SK-N-SH (cell line): ENCODE measurements around the gene AGK. TPM values are rescaled to one million over a fixed set of nuclear protein-coding genes. Genes with fewer than 3 reads are reported as not detected.

ENCODE experiments used
- CTCF ChIA-PET: fragments of 300-600, 350-600 bp; formaldehyde crosslinking; extraction: SDS; loops from one replicate; lab custom pipeline; 2021; lab: Yijun Ruan, JAX
- POLR2A ChIA-PET: fragments of 350-600 bp; sonication (Branson Sonifier 250); formaldehyde crosslinking; extraction: SDS; loops from one replicate; lab custom pipeline; 2020; ENCODE audit warnings: antibody characterized with exemption, inconsistent platforms; lab: Yijun Ruan, JAX
- DNase-seq: peaks from one replicate; pipeline ENCODE4 v3.0.0; 2012
- H2AFZ ChIP-seq: fragments of 200-600 bp; sonication (generic); 2 replicates; pipeline ENCODE4 v1.8.1; 2016; ENCODE audit warnings: antibody characterized with exemption, mild to moderate bottlenecking, low read depth
- H3F3A ChIP-seq: fragments of 200-600 bp; sonication (generic); replicated peaks from 2 replicates; pipeline ENCODE3; 2016; ENCODE audit warnings: antibody characterized with exemption, mild to moderate bottlenecking; ENCODE audit not compliant: insufficient read depth
- H3K27ac ChIP-seq, 2 experiments: fragments of 200-500 bp in 1 of 2; fragments of 200-600 bp in 1 of 2; sonication (Bioruptor generic) in 1 of 2; sonication (generic), shearing (Covaris generic) in 1 of 2; 2 replicates each; pipeline versions ENCODE4 v1.5.1 to v1.6.1; 2014 to 2016; ENCODE audit warnings: low read depth in 2 of 2, inconsistent platforms in 1 of 2, low read length in 1 of 2, mild to moderate bottlenecking in 1 of 2, mixed read lengths in 1 of 2
- H3K27me3 ChIP-seq: fragments of 200-600 bp; sonication (generic), shearing (Covaris generic); 2 replicates; pipeline ENCODE4 v1.6.1; 2016; ENCODE audit warnings: mixed run types; ENCODE audit not compliant: insufficient read depth
- H3K36me3 ChIP-seq, 2 experiments: fragments of 200-500 bp in 1 of 2; fragments of 200-600 bp in 1 of 2; sonication (Bioruptor generic) in 1 of 2; sonication (generic) in 1 of 2; replicated peaks in 1 of 2; 2 replicates each; pipeline versions ENCODE3 to v1.5.1; 2014 to 2016; ENCODE audit warnings: low read length in 1 of 2, mild to moderate bottlenecking in 1 of 2; ENCODE audit not compliant: insufficient read depth in 2 of 2, control insufficient read depth in 1 of 2
- H3K4me1 ChIP-seq, 2 experiments: fragments of 200-500 bp in 1 of 2; fragments of 200-600 bp in 1 of 2; sonication (Bioruptor generic) in 1 of 2; sonication (generic), shearing (Covaris generic) in 1 of 2; 2 replicates each; pipeline versions ENCODE4 v1.5.1 to v1.6.1; 2014 to 2016; ENCODE audit warnings: low read depth in 1 of 2, low read length in 1 of 2, mixed run types in 1 of 2; ENCODE audit not compliant: insufficient read depth in 2 of 2, control insufficient read depth in 1 of 2
- H3K4me2 ChIP-seq: fragments of 200-600 bp; sonication (generic), shearing (Covaris generic); 2 replicates; pipeline ENCODE4 v1.6.1; 2017; ENCODE audit warnings: mixed run types
- H3K4me3 ChIP-seq, 2 experiments: fragments of 200-500 bp in 1 of 2; fragments of 200-600 bp in 1 of 2; sonication (Bioruptor generic) in 1 of 2; sonication (generic), shearing (Covaris generic) in 1 of 2; 2 replicates each; pipeline versions ENCODE4 v1.5.1 to v1.8.1; 2014 to 2016; ENCODE audit warnings: low read depth in 2 of 2, inconsistent platforms in 1 of 2, low read length in 1 of 2, mild to moderate bottlenecking in 1 of 2, mixed read lengths in 1 of 2, moderate library complexity in 1 of 2
- H3K79me2 ChIP-seq: fragments of 200-600 bp; sonication (generic); 2 replicates; pipeline ENCODE4 v1.8.1; 2017; ENCODE audit warnings: mild to moderate bottlenecking; ENCODE audit not compliant: insufficient read depth
- H3K9ac ChIP-seq: fragments of 200-600 bp; sonication (generic); 2 replicates; pipeline ENCODE4 v1.6.1; 2017; ENCODE audit warnings: mixed run types
- H3K9me2 ChIP-seq: fragments of 200-600 bp; sonication (generic); 2 replicates; pipeline ENCODE4 v1.6.1; 2017; ENCODE audit warnings: mixed run types
- H3K9me3 ChIP-seq: fragments of 200-600 bp; sonication (generic); 2 replicates; pipeline ENCODE4 v1.6.1; 2017; ENCODE audit warnings: mixed run types, mild to moderate bottlenecking, moderate library complexity
- H4K20me1 ChIP-seq: fragments of 200-600 bp; sonication (generic); 2 replicates; pipeline ENCODE4 v1.6.1; 2017; ENCODE audit warnings: mild to moderate bottlenecking, mixed run types; ENCODE audit not compliant: insufficient read depth
- CHD2 ChIP-seq: fragments of 150-350 bp; IDR thresholded peaks from 2 replicates; pipeline ENCODE4 v1.6.1; 2018; ENCODE audit warnings: low read length; ENCODE audit not compliant: partially characterized antibody
- ELF1 ChIP-seq: IDR thresholded peaks from 2 replicates; pipeline ENCODE4 v1.4.0; 2012
- EP300 ChIP-seq, 2 experiments: IDR thresholded peaks; 2 replicates each; pipeline versions ENCODE4 v1.4.0 to v1.6.1; 2012; ENCODE audit warnings: borderline replicate concordance in 1 of 2, low read depth in 1 of 2, low read length in 1 of 2
- EZH2phosphoT487 ChIP-seq: fragments of 200-600 bp; sonication (generic); IDR thresholded peaks from 2 replicates; pipeline ENCODE4 v1.6.1; 2017; ENCODE audit warnings: low read depth, mixed run types, mild to moderate bottlenecking, antibody characterized with exemption, moderate library complexity, borderline replicate concordance
- FOXJ3 ChIP-seq: sonication (generic); formaldehyde crosslinking; IDR thresholded peaks from 2 replicates; pipeline ENCODE4 v1.5.1; 2020; ENCODE audit warnings: mild to moderate bottlenecking, missing genetic modification reagents
- GATA2 ChIP-seq: sonication (generic); formaldehyde crosslinking; IDR thresholded peaks from 2 replicates; pipeline ENCODE4 v1.5.0; 2020; ENCODE audit warnings: mild to moderate bottlenecking, missing genetic modification reagents
- JUND ChIP-seq: IDR thresholded peaks from 2 replicates; pipeline ENCODE4 v1.4.0; 2012
- MEF2A ChIP-seq: IDR thresholded peaks from 2 replicates; pipeline ENCODE4 v1.4.0; 2012; ENCODE audit warnings: low read depth, borderline replicate concordance
- MXI1 ChIP-seq: IDR thresholded peaks from 2 replicates; pipeline ENCODE4 v1.6.1; 2012; ENCODE audit warnings: mild to moderate bottlenecking, low read depth, low read length, improper control_type of control experiment
- NFIC ChIP-seq: IDR thresholded peaks from 2 replicates; pipeline ENCODE4 v1.4.0; 2012; ENCODE audit warnings: borderline replicate concordance
- POLR2AphosphoS5 ChIP-seq: IDR thresholded peaks from 2 replicates; pipeline ENCODE4 v1.6.1; 2012; ENCODE audit warnings: low read depth, low read length
- RAD21 ChIP-seq: IDR thresholded peaks from 2 replicates; pipeline ENCODE4 v1.6.1; 2012; ENCODE audit warnings: mild to moderate bottlenecking, low read length
- RFX5 ChIP-seq: IDR thresholded peaks from 2 replicates; pipeline ENCODE4 v1.6.1; 2012; ENCODE audit warnings: mild to moderate bottlenecking, improper control_type of control experiment, low read length
- RXRA ChIP-seq: IDR thresholded peaks from 2 replicates; pipeline ENCODE4 v1.4.0; 2012; ENCODE audit warnings: low read depth, mild to moderate bottlenecking, borderline replicate concordance
- SIN3A ChIP-seq: IDR thresholded peaks from 2 replicates; pipeline ENCODE4 v1.6.1; 2012; ENCODE audit warnings: low read depth, mild to moderate bottlenecking, low read length, moderate library complexity, borderline replicate concordance
- SMC3 ChIP-seq: IDR thresholded peaks from 2 replicates; pipeline ENCODE4 v1.6.1; 2012; ENCODE audit warnings: low read depth, low read length, improper control_type of control experiment
- TEAD4 ChIP-seq: IDR thresholded peaks from 2 replicates; pipeline ENCODE4 v1.4.0; 2012; ENCODE audit warnings: mild to moderate bottlenecking, borderline replicate concordance; ENCODE audit not compliant: insufficient read depth
- WGBS: methylation state at CpG from one replicate; pipeline ENCODE4 v1.1.6; 2017; ENCODE audit warnings: low lambda C conversion rate; 5-methylcytosine and 5-hydroxymethylcytosine counted together
- polyA plus RNA-seq, 3 experiments: library from polyadenylated mRNA; depleted of rRNA; stranded (reverse); fragments of >200 nt; gene quantifications; 2 replicates each; pipeline ENCODE4 v1.2.3, GENCODE V29; 2012
- TF ChIP-seq, protein P1 (sequence below): fragments of 200-600 bp; sonication (generic); IDR thresholded peaks from 2 replicates; pipeline ENCODE4 v1.6.1; 2017; ENCODE audit warnings: antibody characterized with exemption, mild to moderate bottlenecking, moderate library complexity
- TF ChIP-seq, protein P2 (sequence below): fragments of 150-350 bp; IDR thresholded peaks from 2 replicates; pipeline ENCODE4 v1.6.1; 2016; ENCODE audit warnings: mild to moderate bottlenecking, low read depth, low read length
- TF ChIP-seq, protein P3 (sequence below): IDR thresholded peaks from 2 replicates; pipeline ENCODE4 v1.4.0; 2012; ENCODE audit warnings: low read depth
- TF ChIP-seq, protein P4 (sequence below): IDR thresholded peaks from 2 replicates; pipeline ENCODE4 v1.4.0; 2012; ENCODE audit warnings: low read depth, borderline replicate concordance

Gene AGK
- polyA plus RNA-seq, 1 of the 3 experiments (the other 2 are of a cell fraction) = 45.7 TPM

DNA sequence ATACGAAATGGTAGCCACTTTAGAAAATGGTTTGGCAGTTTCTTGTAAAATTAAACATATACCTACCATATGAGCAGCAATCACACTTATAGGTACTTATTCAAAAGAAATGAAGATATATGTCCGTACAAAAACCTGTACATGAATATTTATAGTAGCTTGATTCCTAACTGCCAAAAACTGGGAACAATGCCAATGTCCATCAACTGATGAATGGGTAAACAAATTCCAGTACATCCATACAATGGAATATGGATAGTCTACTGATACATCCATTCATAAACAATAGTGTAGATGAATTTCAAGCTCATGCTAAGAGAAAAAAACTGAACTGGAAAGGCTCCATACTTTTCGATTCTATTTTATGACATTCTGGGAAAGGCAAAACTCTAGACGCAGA is 68.5 kb downstream of the AGK start:
- ChIA-PET POLR2A (no interaction called here), CTCF (interaction anchor here (0.9 to 2.1 kb wide), 10 partner anchors 9 to 166 kb away, joined by 3 to 7 read pairs (median 4); no protein-coding TSS in a partner anchor)
- TF ChIP-seq, protein P1, sequence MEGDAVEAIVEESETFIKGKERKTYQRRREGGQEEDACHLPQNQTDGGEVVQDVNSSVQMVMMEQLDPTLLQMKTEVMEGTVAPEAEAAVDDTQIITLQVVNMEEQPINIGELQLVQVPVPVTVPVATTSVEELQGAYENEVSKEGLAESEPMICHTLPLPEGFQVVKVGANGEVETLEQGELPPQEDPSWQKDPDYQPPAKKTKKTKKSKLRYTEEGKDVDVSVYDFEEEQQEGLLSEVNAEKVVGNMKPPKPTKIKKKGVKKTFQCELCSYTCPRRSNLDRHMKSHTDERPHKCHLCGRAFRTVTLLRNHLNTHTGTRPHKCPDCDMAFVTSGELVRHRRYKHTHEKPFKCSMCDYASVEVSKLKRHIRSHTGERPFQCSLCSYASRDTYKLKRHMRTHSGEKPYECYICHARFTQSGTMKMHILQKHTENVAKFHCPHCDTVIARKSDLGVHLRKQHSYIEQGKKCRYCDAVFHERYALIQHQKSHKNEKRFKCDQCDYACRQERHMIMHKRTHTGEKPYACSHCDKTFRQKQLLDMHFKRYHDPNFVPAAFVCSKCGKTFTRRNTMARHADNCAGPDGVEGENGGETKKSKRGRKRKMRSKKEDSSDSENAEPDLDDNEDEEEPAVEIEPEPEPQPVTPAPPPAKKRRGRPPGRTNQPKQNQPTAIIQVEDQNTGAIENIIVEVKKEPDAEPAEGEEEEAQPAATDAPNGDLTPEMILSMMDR = no peak
- TF ChIP-seq TEAD4 = no peak
- TF ChIP-seq GATA2 (CRISPR knock-in tag) = no peak
- no peak for TF ChIP-seq SIN3A
- TF ChIP-seq RAD21 = no peak
- TF ChIP-seq JUND = no peak
- TF ChIP-seq, protein P2, sequence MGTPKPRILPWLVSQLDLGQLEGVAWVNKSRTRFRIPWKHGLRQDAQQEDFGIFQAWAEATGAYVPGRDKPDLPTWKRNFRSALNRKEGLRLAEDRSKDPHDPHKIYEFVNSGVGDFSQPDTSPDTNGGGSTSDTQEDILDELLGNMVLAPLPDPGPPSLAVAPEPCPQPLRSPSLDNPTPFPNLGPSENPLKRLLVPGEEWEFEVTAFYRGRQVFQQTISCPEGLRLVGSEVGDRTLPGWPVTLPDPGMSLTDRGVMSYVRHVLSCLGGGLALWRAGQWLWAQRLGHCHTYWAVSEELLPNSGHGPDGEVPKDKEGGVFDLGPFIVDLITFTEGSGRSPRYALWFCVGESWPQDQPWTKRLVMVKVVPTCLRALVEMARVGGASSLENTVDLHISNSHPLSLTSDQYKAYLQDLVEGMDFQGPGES = no peak
- TF ChIP-seq FOXJ3 (CRISPR knock-in tag) = no peak
- TF ChIP-seq NFIC = no peak
- TF ChIP-seq RXRA = no peak
- TF ChIP-seq CHD2 = no peak
- TF ChIP-seq, protein P3, sequence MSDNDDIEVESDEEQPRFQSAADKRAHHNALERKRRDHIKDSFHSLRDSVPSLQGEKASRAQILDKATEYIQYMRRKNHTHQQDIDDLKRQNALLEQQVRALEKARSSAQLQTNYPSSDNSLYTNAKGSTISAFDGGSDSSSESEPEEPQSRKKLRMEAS = no peak
- TF ChIP-seq MEF2A = no peak
- TF ChIP-seq POLR2AphosphoS5 = no peak
- TF ChIP-seq MXI1 = no peak
- TF ChIP-seq RFX5 = no peak
- TF ChIP-seq EZH2phosphoT487 = no peak
- 93% methylated on average over 4 of the region's 4 CpGs for WGBS
- 0 out of 4 replicates have a peak, but pooled peaks cover 0 to 2% of the 10 kb centered on the region in 2 experiments for H3K4me1 ChIP-seq
- H3K9ac ChIP-seq = no peak overlapping the region
- peaks cover 33 to 59% of the 10 kb centered on the region in 2 experiments for H3K36me3 ChIP-seq
- H3K9me3 ChIP-seq = no peaks in the 10 kb centered on the region
- H2AFZ ChIP-seq = no peak overlapping the region
- no peaks in the 10 kb centered on the region for H3F3A ChIP-seq
- DNase-seq = no peak
- H3K27me3 ChIP-seq = no peaks in the 10 kb centered on the region
- no peak overlapping the region for H3K27ac ChIP-seq
- H4K20me1 ChIP-seq = no peaks in the 10 kb centered on the region
- H3K9me2 ChIP-seq = no peaks in the 10 kb centered on the region
- no peak overlapping the region for H3K4me2 ChIP-seq
- H3K79me2 ChIP-seq = no peaks in the 10 kb centered on the region
- H3K4me3 ChIP-seq = no peak overlapping the region

DNA sequence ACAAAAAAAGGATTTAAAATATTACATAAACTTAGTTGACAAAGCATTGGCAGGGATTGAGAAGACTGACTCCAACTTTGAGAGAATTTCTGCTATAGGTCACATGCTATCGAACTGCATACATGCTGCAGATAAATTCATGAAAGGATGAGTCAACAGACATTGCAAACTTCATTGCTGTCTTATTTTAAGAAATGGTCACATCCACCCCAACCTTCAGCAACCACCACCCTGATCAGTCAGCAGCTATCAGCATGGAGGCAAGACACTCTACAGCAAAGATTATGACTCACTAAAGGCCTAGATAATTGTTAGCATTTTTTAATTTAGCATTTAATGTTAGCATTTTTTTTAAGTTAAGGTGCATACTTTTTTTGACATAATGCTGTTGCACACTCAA is 73.6 kb downstream of the AGK start:
- Histone ChIP-seq H3K4me2 (no peak overlapping the region), H3F3A (no peaks in the 10 kb centered on the region), H3K79me2 (no peaks in the 10 kb centered on the region), H3K36me3 (peaks cover 28 to 41% of the 10 kb centered on the region in 2 experiments), H3K4me3 (no peak overlapping the region), H3K27ac (no peak overlapping the region), H2AFZ (no peak overlapping the region), H3K9me3 (no peaks in the 10 kb centered on the region), H3K4me1 (no peaks in the 10 kb centered on the region), H3K27me3 (no peaks in the 10 kb centered on the region), H3K9ac (no peak overlapping the region), H3K9me2 (no peaks in the 10 kb centered on the region), H4K20me1 (no peaks in the 10 kb centered on the region)
- no peak for DNase-seq
- TF ChIP-seq EP300 (IDR thresholded peaks at IDR 0.05; ENCODE audit: borderline replicate concordance in 1 of 2, low read depth in 1 of 2, low read length in 1 of 2) (no peak), GATA2 (CRISPR knock-in tag) (no peak), SMC3 (no peak), ELF1 (no peak)
- TF ChIP-seq, protein P4, sequence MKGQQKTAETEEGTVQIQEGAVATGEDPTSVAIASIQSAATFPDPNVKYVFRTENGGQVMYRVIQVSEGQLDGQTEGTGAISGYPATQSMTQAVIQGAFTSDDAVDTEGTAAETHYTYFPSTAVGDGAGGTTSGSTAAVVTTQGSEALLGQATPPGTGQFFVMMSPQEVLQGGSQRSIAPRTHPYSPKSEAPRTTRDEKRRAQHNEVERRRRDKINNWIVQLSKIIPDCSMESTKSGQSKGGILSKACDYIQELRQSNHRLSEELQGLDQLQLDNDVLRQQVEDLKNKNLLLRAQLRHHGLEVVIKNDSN = no peak
- WGBS = 91% methylated on average over 1 of the region's 1 CpG
- POLR2A ChIA-PET = no interaction called here
- CTCF ChIA-PET = no interaction called here
